ENCODE data around the gene HEG1. TPM values are rescaled to one million over a fixed set of nuclear protein-coding genes. Genes with fewer than 3 reads are reported as not detected.
A peak's percentile ranks its signal among the peaks of the same experiment; 100 is the strongest.

Gene HEG1
- total RNA-seq, 2 experiments from 2014 or later, result 24.5 to 25.8 TPM

DNA sequence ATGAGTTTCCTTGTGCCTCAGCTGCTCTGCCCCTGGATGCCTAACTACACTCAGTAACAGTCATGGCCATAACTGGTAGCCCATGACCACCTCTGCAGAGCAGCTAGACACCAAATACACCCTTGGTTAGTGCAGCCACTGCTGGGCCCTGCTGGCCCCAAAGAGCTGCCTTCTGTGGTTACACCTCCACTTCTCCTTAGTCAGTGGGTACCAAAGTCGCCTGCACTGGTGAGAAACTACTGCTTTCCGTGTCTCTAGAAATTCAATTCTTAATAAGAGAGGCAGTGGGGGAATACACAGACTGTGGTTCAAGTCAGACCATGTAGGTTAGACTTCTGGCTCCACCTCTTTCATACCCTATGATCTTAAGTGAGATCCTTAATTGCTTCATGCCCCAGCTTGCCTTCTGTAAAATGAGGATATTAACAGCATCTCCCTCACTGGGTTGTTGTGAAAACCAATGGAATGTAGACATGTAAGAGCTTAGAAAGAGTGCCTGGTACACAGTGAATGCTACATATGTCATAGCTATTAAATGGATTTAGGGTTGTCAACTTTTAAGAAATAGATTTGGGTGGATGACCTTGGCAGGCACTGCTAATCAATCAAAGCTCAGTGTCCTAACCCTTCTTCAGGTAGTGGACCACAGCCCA is 18.2 kb downstream of the HEG1 start:
- Mint-ChIP-seq H3K4me1 (ENCODE audit: low read depth) (peaks cover 35% of the 10 kb centered on the region), H3K9me3 (peaks cover 12% of the 10 kb centered on the region), H3K36me3 (ENCODE audit: low read depth) (peaks cover 17% of the 10 kb centered on the region), H3K27ac (no peak overlapping the region), H3K27me3 (no peaks in the 10 kb centered on the region), H3K4me3 (no peak overlapping the region)
- no peak for DNase-seq
- peak; percentile 24 for ATAC-seq
- CTCF ChIA-PET, result interaction anchor here (1.4 to 1.8 kb wide), 2 partner anchors 10 to 14 kb away, joined by 4 to 7 read pairs; no protein-coding TSS in a partner anchor
- intact Hi-C loops (cut with micrococcal nuclease), result no loop called here
- TF ChIP-seq, protein P1, sequence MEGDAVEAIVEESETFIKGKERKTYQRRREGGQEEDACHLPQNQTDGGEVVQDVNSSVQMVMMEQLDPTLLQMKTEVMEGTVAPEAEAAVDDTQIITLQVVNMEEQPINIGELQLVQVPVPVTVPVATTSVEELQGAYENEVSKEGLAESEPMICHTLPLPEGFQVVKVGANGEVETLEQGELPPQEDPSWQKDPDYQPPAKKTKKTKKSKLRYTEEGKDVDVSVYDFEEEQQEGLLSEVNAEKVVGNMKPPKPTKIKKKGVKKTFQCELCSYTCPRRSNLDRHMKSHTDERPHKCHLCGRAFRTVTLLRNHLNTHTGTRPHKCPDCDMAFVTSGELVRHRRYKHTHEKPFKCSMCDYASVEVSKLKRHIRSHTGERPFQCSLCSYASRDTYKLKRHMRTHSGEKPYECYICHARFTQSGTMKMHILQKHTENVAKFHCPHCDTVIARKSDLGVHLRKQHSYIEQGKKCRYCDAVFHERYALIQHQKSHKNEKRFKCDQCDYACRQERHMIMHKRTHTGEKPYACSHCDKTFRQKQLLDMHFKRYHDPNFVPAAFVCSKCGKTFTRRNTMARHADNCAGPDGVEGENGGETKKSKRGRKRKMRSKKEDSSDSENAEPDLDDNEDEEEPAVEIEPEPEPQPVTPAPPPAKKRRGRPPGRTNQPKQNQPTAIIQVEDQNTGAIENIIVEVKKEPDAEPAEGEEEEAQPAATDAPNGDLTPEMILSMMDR (IDR thresholded peaks at IDR 0.05), result no peak
- POLR2A ChIA-PET, result interaction anchor here (0.5 to 2.4 kb wide), 2 partner anchors 14 to 117 kb away, joined by 6 to 8 read pairs; no protein-coding TSS in a partner anchor

DNA sequence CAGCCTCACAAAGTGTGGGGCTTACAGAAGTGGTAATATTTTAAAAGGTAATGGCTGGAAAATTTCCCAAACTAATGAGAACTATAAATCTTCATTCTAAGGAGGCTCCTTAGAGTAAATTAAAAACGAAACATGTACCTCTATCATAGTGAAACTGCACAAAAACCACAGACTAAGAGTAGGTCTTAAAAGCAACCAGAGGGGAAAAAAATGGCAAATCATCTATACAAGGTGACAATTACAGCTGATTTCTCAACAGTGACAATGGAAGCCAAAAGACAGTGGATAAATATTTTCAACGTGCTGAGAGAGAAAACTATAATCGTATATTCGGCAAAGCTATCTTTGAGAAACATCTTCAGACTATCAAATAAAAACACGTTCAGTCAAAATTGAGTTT is 20.6 kb downstream of the HEG1 start:
- intact Hi-C loops (cut with micrococcal nuclease), result no loop called here
- POLR2A ChIA-PET, result interaction anchor here (1.0 to 1.6 kb wide), 3 partner anchors 10 to 340 kb away, joined by 3 to 4 read pairs (median 3); partner anchors contain the start of gene ZNF148
- CTCF ChIA-PET, result interaction anchor here (1.4 to 2.4 kb wide), 2 partner anchors 12 to 17 kb away, joined by 3 to 7 read pairs; no protein-coding TSS in a partner anchor
- no peak for DNase-seq
- TF ChIP-seq, protein P1 (IDR thresholded peaks at IDR 0.05), result no peak
- Mint-ChIP-seq H3K4me3 (no peak overlapping the region), H3K36me3 (ENCODE audit: low read depth) (peaks cover 17% of the 10 kb centered on the region), H3K27ac (peak overlapping the region; percentile 7), H3K9me3 (peaks cover 12% of the 10 kb centered on the region), H3K4me1 (ENCODE audit: low read depth) (peaks cover 43% of the 10 kb centered on the region), H3K27me3 (no peaks in the 10 kb centered on the region)
- ATAC-seq, result peak; percentile 85

DNA sequence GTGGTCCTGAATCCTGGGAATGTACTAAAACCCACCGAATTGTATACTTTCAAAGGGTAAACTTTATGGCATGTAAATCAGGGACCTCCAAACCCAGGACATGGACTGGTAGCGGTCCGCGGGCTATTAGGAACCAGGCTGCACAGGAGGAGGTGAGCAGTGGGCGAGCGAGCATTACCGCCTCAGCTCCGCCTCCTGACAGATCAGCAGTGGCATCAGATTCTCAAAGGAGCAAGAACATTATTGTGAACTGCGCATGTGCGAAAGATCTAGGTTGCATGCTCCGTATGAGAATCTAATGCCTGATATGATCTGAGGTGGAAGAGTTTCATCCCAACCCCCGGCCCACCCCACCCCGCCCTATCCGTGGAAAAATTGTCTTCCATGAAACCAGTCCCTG is 22.2 kb downstream of the HEG1 start:
- Mint-ChIP-seq H3K4me3 (no peak overlapping the region), H3K9me3 (peaks cover 12% of the 10 kb centered on the region), H3K27me3 (no peaks in the 10 kb centered on the region), H3K36me3 (ENCODE audit: low read depth) (peaks cover 29% of the 10 kb centered on the region), H3K4me1 (ENCODE audit: low read depth) (peaks cover 34% of the 10 kb centered on the region), H3K27ac (no peak overlapping the region)
- POLR2A ChIA-PET, result interaction anchor here (1.6 kb wide), 1 partner anchor 12 kb away, joined by 4 read pairs; no protein-coding TSS in a partner anchor
- intact Hi-C loops (cut with micrococcal nuclease), result no loop called here
- no peak for DNase-seq
- CTCF ChIA-PET, result no interaction called here
- ATAC-seq, result no peak
- TF ChIP-seq, protein P1 (IDR thresholded peaks at IDR 0.05), result no peak

GRCh38 chr3:125033135-125033534 is 22.7 kb downstream of the HEG1 start:
- intact Hi-C loops (cut with micrococcal nuclease), result no loop called here
- TF ChIP-seq, protein P1 (IDR thresholded peaks at IDR 0.05), result no peak
- no peak for DNase-seq
- ATAC-seq, result no peak
- Mint-ChIP-seq H3K27ac (no peak overlapping the region), H3K27me3 (no peaks in the 10 kb centered on the region), H3K4me3 (no peak overlapping the region), H3K36me3 (ENCODE audit: low read depth) (peaks cover 34% of the 10 kb centered on the region), H3K4me1 (ENCODE audit: low read depth) (peaks cover 33% of the 10 kb centered on the region), H3K9me3 (peaks cover 12% of the 10 kb centered on the region)
- CTCF ChIA-PET, result no interaction called here
- POLR2A ChIA-PET, result no interaction called here

- CTCF ChIA-PET, result interaction anchor here (1.2 kb wide), 1 partner anchor 38 kb away, joined by 4 read pairs; no protein-coding TSS in a partner anchor
- POLR2A ChIA-PET, result interaction anchor here (0.6 kb wide), 1 partner anchor 21 kb away, joined by 3 read pairs; no protein-coding TSS in a partner anchor
Observed at GRCh38 chr3:125032683-125033082, 23.1 kb downstream of the HEG1 start.

More at GRCh38 chr3:125032683-125033082, 23.1 kb downstream of the HEG1 start:
- peaks cover 37% of the 10 kb centered on the region for H3K36me3 Mint-ChIP-seq (ENCODE audit: low read depth)
- H3K9me3 Mint-ChIP-seq, result peaks cover 12% of the 10 kb centered on the region
- ATAC-seq, result no peak
- DNase-seq, result no peak
- intact Hi-C loops (cut with micrococcal nuclease), result no loop called here
- H3K27ac Mint-ChIP-seq, result no peak overlapping the region
- H3K27me3 Mint-ChIP-seq, result no peaks in the 10 kb centered on the region
- H3K4me3 Mint-ChIP-seq, result no peak overlapping the region
- H3K4me1 Mint-ChIP-seq (ENCODE audit: low read depth), result peaks cover 29% of the 10 kb centered on the region
- TF ChIP-seq, protein P1 (IDR thresholded peaks at IDR 0.05), result no peak
